ENCODE data around the gene AFMID.

The AFMID gene

GRCh38 chr17:78231991-78232858 lies 45.1 kb downstream of the AFMID start:
- TF ChIP-seq REST (IDR thresholded peaks at IDR 0.05; ENCODE audit: insufficient read depth in 1 of 2, low read depth in 2 of 2, low read length in 2 of 2) (no peak), FOXP2 (optimal IDR thresholded peaks at IDR 0.05; ENCODE audit: borderline replicate concordance, extremely low read depth, extremely low read length, insufficient read depth) (no peak), SIN3A (IDR thresholded peaks at IDR 0.05; ENCODE audit: borderline replicate concordance, insufficient read depth, low read length) (no peak), TAF1 (IDR thresholded peaks at IDR 0.05; ENCODE audit: borderline replicate concordance, insufficient read depth, low read length) (no peak), POLR2AphosphoS5 (IDR thresholded peaks at IDR 0.05; ENCODE audit: low read depth, low read length) (no peak)

DNA sequence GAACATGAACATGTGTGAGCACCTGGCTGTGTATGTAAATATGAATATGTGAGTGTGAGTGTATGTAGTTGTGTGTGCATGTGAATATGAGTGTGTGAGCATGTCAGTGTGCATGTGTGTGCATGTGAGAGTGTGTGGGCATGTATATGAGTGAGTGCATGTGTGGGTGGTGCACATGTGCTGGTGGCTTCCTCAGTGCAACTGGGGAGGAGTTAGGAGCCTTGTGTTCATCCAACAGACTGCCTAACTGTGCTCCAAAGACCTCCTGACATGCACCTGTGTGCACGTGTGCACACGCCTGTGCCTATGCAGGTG lies 45.7 kb downstream of the AFMID start:
- TF ChIP-seq SIN3A (IDR thresholded peaks at IDR 0.05; ENCODE audit: borderline replicate concordance, insufficient read depth, low read length) (no peak), TAF1 (IDR thresholded peaks at IDR 0.05; ENCODE audit: borderline replicate concordance, insufficient read depth, low read length) (no peak), POLR2AphosphoS5 (IDR thresholded peaks at IDR 0.05; ENCODE audit: low read depth, low read length) (no peak), FOXP2 (optimal IDR thresholded peaks at IDR 0.05; ENCODE audit: borderline replicate concordance, extremely low read depth, extremely low read length, insufficient read depth) (no peak), REST (IDR thresholded peaks at IDR 0.05; ENCODE audit: insufficient read depth in 1 of 2, low read depth in 2 of 2, low read length in 2 of 2) (no peak)

DNA sequence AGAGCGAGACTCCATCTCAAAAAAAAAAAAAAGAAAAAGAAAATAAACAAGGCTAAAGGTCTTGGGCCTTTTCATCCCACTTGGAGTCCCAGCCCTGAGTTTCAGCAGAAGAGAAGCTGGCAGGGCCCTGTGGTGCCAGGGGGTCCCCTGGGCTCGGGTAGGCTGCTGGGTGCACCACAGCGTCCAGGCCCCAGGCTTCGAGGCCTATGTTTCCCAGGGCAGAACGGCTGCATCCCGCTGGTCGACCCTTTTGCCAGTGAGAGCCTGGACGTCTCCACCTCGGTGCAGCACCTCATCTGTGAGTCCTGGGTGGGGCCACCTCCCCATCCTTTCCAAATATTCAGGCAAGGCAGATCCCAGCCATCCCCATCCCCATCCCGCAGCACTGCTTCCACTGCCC lies 46.5 kb downstream of the AFMID start:
- TF ChIP-seq FOXP2 (optimal IDR thresholded peaks at IDR 0.05; ENCODE audit: borderline replicate concordance, extremely low read depth, extremely low read length, insufficient read depth) (no peak), POLR2AphosphoS5 (IDR thresholded peaks at IDR 0.05; ENCODE audit: low read depth, low read length) (no peak), TAF1 (IDR thresholded peaks at IDR 0.05; ENCODE audit: borderline replicate concordance, insufficient read depth, low read length) (no peak), SIN3A (IDR thresholded peaks at IDR 0.05; ENCODE audit: borderline replicate concordance, insufficient read depth, low read length) (no peak), REST (IDR thresholded peaks at IDR 0.05; ENCODE audit: insufficient read depth in 1 of 2, low read depth in 2 of 2, low read length in 2 of 2) (no peak)

DNA sequence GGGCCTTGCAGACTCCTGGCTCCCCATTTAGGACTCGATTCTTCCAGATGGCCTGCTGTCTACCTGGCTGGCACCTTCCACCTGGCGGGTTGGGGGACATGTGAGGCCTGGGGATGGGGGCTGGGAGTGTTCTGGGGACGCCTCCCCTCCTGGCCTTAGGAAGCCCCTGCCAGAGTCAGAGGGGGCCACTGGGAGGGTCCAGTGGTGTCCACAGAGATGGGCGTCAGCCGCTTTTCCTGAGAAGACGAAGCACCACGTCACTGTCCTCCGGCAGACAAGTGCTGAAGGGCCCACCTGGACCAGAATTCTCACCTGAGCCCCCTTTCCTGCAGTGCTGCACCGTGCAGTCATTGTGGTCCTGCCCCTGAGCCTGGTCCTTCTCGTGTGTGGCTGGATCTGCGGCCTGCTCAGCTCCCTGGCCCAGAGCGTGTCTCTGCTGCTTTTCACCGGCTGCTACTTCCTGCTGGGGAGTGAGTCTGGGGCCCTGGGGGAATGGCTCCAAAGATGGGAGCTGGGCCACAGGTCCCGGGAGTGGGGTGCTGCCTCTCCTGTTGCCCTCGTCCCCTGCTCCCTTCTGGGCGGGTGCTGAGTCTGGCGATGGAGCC lies 47.2 kb downstream of the AFMID start:
- TF ChIP-seq POLR2AphosphoS5 (IDR thresholded peaks at IDR 0.05; ENCODE audit: low read depth, low read length) (no peak), REST (IDR thresholded peaks at IDR 0.05; ENCODE audit: insufficient read depth in 1 of 2, low read depth in 2 of 2, low read length in 2 of 2) (no peak), FOXP2 (optimal IDR thresholded peaks at IDR 0.05; ENCODE audit: borderline replicate concordance, extremely low read depth, extremely low read length, insufficient read depth) (no peak), SIN3A (IDR thresholded peaks at IDR 0.05; ENCODE audit: borderline replicate concordance, insufficient read depth, low read length) (no peak), TAF1 (IDR thresholded peaks at IDR 0.05; ENCODE audit: borderline replicate concordance, insufficient read depth, low read length) (no peak)
